NCI-H1436 (cell line): ENCODE results near the gene TRMT1.

Source experiments
- DNase-seq: peaks from one replicate; lab custom pipeline; 2025; lab: John Stamatoyannopoulos, UW

Gene TRMT1

GRCh38 chr19:13102416-13102665 lies 14.2 kb downstream of the TRMT1 start:
- no peak for DNase-seq

- no peak for DNase-seq
These were observed 14.7 kb downstream of the TRMT1 start for GRCh38 chr19:13101590-13102415.

- no peak for DNase-seq
These were observed 15.5 kb downstream of the TRMT1 start for GRCh38 chr19:13100841-13101589.

GRCh38 chr19:13100031-13100588 lies 16.4 kb downstream of the TRMT1 start:
- DNase-seq: no peak

- DNase-seq: peak; percentile 32
These were observed 17.2 kb downstream of the TRMT1 start for GRCh38 chr19:13099073-13099999.

- DNase-seq: no peak
These were observed 18.1 kb downstream of the TRMT1 start for GRCh38 chr19:13098277-13099072.

GRCh38 chr19:13097463-13098258 lies 18.9 kb downstream of the TRMT1 start:
- no peak for DNase-seq

- DNase-seq: no peak
These were observed 19.5 kb downstream of the TRMT1 start for GRCh38 chr19:13097033-13097462.

- DNase-seq: no peak
These were observed 20.3 kb downstream of the TRMT1 start for GRCh38 chr19:13095934-13096927.

- DNase-seq: no peak
These were observed 21.2 kb downstream of the TRMT1 start for GRCh38 chr19:13095393-13095784.

GRCh38 chr19:13094771-13095392 lies 21.7 kb downstream of the TRMT1 start:
- no peak for DNase-seq

- DNase-seq: no peak
These were observed 22.4 kb downstream of the TRMT1 start for GRCh38 chr19:13094106-13094504.

GRCh38 chr19:13093407-13094105 lies 23.0 kb downstream of the TRMT1 start:
- DNase-seq: peak; percentile 69

- DNase-seq: no peak
These were observed 23.8 kb downstream of the TRMT1 start for GRCh38 chr19:13092606-13093235.

- DNase-seq: no peak
These were observed 24.4 kb downstream of the TRMT1 start for GRCh38 chr19:13092158-13092543.

- DNase-seq: no peak
These were observed 25.0 kb downstream of the TRMT1 start for GRCh38 chr19:13091400-13092157.
